ENCODE measurements around the gene TBC1D26.
"Not testable (repeated sequence)": the region's sequence is repeated elsewhere in the genome, so short reads cannot be mapped to it uniquely, and the experiment has no call there.

- not testable (repeated sequence) for TF ChIP-seq CTCF (IDR thresholded peaks at IDR 0.05; ENCODE audit: insufficient read depth, low read depth, low read length); EZH2 (IDR thresholded peaks at IDR 0.05; ENCODE audit: insufficient read depth, low read length)
These were observed at the start of gene TBC1D26 for GRCh38 chr17:15731900-15732299.
